Choroid plexus epithelial cell (primary cell): ENCODE results near the gene CREB5.

Experiments used
- DNase-seq: peaks from one replicate; pipeline ENCODE4 v3.0.0-alpha.2; 2010; ENCODE audit warnings: low read depth
- H3K4me3 ChIP-seq: 2 replicates; pipeline ENCODE4 v1.5.1; 2011; ENCODE audit warnings: low read depth, mild to moderate bottlenecking, control low read depth, low read length, moderate library complexity
- TF ChIP-seq, protein P1 (sequence below): conservative IDR thresholded peaks from 2 replicates; pipeline ENCODE4 v1.5.1; 2011; ENCODE audit warnings: low read depth, mild to moderate bottlenecking, control low read depth, inconsistent platforms, low read length, moderate library complexity

Gene CREB5

DNA sequence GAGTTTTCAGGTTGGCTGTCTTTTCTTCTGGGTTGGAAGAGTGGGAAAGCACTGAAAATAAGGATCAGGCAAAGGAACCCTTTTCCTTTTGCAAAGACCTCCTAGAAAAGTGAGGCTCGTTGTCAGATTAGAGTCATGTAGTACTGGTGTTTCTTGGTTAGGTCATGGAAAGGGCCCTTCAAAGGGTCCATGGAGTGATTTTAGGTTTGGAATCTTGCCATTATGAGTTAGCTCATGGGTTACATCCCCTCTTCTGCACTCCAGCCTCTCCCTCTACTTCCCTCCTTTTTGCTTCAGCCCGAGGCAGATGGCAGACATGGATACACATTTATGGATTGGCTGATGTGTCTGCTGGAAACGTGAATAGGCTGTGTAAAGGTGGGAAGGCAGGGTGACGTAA lies 47.0 kb downstream of the CREB5 start:
- H3K4me3 ChIP-seq, result no peak overlapping the region
- TF ChIP-seq, protein P1, sequence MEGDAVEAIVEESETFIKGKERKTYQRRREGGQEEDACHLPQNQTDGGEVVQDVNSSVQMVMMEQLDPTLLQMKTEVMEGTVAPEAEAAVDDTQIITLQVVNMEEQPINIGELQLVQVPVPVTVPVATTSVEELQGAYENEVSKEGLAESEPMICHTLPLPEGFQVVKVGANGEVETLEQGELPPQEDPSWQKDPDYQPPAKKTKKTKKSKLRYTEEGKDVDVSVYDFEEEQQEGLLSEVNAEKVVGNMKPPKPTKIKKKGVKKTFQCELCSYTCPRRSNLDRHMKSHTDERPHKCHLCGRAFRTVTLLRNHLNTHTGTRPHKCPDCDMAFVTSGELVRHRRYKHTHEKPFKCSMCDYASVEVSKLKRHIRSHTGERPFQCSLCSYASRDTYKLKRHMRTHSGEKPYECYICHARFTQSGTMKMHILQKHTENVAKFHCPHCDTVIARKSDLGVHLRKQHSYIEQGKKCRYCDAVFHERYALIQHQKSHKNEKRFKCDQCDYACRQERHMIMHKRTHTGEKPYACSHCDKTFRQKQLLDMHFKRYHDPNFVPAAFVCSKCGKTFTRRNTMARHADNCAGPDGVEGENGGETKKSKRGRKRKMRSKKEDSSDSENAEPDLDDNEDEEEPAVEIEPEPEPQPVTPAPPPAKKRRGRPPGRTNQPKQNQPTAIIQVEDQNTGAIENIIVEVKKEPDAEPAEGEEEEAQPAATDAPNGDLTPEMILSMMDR, result no peak
- no peak for DNase-seq

DNA sequence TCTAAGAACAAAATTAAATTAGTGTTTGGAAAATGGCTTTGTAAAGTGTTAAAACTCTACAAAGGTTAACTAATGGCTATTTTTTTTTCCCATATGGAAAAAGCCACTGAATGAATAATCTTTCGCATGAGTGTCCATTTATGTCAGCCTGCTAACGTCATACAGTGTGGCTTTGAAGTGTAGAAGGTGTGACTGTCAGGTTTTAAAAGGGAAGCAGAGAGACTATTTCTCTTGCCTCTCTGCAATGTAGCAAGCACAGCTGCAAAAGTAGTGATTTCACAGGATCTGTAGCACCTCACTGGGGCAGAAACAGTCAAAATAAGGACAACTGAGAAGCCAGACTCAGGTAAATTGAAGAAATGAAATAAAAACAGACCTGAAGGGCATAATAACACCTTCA lies 53.4 kb downstream of the CREB5 start:
- no peak for DNase-seq
- TF ChIP-seq, protein P1, result no peak

DNA sequence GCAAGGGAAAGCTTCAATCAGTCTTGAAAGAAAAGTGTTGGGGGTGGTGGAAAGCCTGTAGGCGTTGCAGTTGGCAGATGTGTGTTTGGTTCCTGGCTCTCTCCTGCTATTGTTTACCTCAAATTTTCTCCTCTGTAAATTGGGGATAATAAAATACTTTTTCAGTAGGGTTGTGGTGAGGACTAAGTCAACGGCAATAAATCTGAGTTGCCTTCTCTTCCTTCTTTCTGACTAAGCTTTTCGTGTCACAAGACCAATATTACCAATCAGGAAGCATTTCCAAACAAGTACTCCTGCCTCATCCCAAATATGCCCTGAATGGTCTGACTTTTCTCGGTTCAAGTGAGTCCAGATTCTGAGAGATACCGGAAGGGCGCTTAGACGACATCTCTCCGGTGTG lies 54.0 kb downstream of the CREB5 start:
- TF ChIP-seq, protein P1, result no peak
- no peak overlapping the region for H3K4me3 ChIP-seq
- no peak for DNase-seq

More for the DNA sequence above, 53.4 kb downstream of the CREB5 start:
- H3K4me3 ChIP-seq, result no peak overlapping the region

DNA sequence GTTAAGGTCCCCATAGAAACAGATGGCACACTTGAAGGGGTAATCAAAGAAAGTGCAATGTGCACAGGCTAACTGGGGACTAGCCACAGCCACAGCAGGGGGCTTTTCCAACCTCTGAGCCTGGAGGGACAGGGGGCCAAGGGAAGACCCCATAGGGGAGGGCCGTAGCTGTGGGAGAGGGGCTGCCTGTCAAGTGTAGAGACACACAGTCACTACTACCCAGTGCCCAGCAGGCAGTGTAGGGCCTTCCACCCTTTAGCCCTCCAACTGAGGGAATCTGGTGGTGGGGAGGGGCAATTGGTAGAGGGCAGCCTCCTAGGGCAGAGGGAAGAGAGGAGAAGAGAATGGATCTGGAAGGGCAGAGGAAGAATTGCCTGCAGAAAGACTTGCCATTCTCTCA lies 54.6 kb downstream of the CREB5 start:
- H3K4me3 ChIP-seq, result no peak overlapping the region
- DNase-seq, result no peak
- TF ChIP-seq, protein P1, result no peak

DNA sequence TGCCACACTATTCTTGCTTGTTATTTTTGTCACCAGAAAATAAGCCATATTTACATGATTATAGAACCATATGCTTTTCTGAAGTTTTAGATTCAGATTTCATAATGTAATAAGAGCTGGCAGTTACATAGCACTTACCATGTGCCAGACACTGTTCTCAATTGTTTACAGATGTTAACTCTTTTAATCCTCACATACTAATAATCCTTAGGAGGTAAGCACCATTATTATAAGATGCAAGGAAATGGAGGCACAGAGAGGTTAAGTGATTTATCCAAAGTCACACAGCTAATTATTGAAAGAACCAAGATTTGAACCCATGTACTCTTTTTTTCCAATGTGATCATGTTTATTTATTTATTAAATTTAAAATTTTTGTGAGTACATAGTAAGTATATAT lies 57.2 kb downstream of the CREB5 start:
- TF ChIP-seq, protein P1, result no peak
- no peak overlapping the region for H3K4me3 ChIP-seq
- DNase-seq, result no peak

DNA sequence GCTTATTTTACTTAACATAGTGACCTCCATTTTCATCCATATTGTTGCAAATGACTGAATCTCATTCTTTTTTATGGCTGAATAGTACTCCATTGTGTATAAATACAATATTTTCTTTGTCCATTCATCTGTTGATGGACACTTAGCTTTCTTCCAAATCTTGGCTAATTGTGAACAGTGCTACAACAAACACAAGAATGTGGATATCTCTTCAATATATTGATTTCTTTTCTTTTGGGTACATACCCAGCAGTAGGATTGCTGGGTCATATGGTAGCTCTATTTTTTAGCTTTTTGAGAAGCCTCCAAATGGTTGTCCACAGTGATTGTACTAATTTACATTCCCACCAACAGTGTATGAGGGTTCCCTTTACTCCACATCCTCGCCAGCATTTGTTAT lies 58.0 kb downstream of the CREB5 start:
- TF ChIP-seq, protein P1, result no peak
- DNase-seq, result no peak

DNA sequence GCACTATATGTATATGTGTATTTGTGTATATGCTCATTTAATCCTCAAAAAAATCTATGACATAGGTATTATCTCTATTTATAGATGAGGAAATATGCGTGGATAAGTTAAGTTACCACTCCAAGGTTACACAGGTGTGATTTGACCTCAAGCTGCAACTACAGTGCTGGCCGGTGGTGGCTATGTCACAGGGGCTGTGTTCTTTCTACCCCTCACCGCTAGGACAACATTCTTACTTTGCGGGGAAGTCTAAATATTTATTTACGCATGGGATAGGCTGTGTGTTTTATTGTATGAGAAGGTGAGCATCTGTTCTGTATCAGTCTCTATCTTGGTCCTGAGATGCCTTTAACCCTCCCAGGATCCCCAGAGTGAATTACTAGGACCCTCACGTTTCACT lies 60.0 kb downstream of the CREB5 start:
- TF ChIP-seq, protein P1, result no peak
- H3K4me3 ChIP-seq, result no peak overlapping the region
- DNase-seq, result no peak

More for the DNA sequence above, 58.0 kb downstream of the CREB5 start:
- H3K4me3 ChIP-seq, result no peak overlapping the region
